ENCODE results near the gene IFNL2.

Gene IFNL2

DNA sequence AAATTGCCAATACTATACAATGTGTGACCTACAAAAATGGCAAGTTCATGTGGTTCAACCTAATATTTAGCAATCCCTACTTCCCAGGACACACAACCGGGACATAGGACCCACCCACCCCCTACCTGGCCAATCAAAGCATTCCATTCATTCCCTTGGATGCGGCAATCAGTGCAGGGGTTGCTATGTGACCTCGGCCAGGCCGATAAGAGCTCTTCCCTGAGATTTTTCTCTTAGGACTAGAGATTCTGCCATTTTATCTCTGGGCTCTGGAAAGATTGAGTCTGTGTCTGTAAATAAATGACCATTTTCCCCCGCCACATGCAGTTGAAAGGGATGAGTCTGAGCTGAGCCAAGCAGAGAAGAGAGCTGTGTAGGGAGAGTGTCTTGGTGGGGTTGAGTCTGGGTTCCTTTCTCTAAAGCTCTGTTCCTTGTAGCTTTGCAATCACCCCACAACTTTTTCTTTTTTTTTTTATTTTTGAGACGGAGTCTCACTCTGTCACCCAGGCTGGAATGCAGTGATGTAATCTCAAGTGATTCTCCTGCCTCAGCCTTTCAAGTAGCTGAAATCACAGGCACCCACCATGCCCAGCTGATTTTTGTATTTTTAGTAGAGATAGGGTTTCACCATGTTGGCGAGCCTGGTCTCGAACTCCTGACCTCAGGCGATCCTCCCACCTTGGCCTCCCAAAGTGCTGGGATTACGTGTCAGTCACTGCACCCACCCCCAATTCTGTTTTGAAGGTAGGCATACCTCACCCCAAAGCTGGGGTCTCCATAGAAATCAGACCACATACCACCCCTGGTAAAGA lies 35.4 kb downstream of the IFNL2 start:
- TF ChIP-seq EP300 (IDR thresholded peaks at IDR 0.05; ENCODE audit: borderline replicate concordance) (no peak), TAF1 (IDR thresholded peaks at IDR 0.05; ENCODE audit: low read depth) (no peak), YY1 (IDR thresholded peaks at IDR 0.05; ENCODE audit: low read depth) (no peak), ZBTB7A (IDR thresholded peaks at IDR 0.05; ENCODE audit: low read depth) (no peak), RAD21 (IDR thresholded peaks at IDR 0.05; ENCODE audit: low read depth) (no peak), USF1 (IDR thresholded peaks at IDR 0.05) (no peak), TCF12 (IDR thresholded peaks at IDR 0.05; ENCODE audit: low read depth) (no peak), CREB1 (IDR thresholded peaks at IDR 0.05; ENCODE audit: low read depth) (no peak), TEAD4 (IDR thresholded peaks at IDR 0.05) (no peak), EGR1 (IDR thresholded peaks at IDR 0.05) (no peak), NFIC (IDR thresholded peaks at IDR 0.05) (no peak), REST (IDR thresholded peaks at IDR 0.05; ENCODE audit: low read depth) (no peak), CEBPB (IDR thresholded peaks at IDR 0.05) (no peak), FOXM1 (IDR thresholded peaks at IDR 0.05; ENCODE audit: borderline replicate concordance, low read depth) (no peak)
- TF ChIP-seq, protein P1, sequence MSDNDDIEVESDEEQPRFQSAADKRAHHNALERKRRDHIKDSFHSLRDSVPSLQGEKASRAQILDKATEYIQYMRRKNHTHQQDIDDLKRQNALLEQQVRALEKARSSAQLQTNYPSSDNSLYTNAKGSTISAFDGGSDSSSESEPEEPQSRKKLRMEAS (IDR thresholded peaks at IDR 0.05): no peak

- TF ChIP-seq FOXM1 (IDR thresholded peaks at IDR 0.05; ENCODE audit: borderline replicate concordance, low read depth): no peak
- no peak for TF ChIP-seq RAD21 (IDR thresholded peaks at IDR 0.05; ENCODE audit: low read depth)
- TF ChIP-seq CEBPB (IDR thresholded peaks at IDR 0.05): no peak
- TF ChIP-seq USF1 (IDR thresholded peaks at IDR 0.05): no peak
- TF ChIP-seq, protein P1 (IDR thresholded peaks at IDR 0.05): no peak
Observed at GRCh38 chr19:39304185-39304513, 36.0 kb downstream of the IFNL2 start.

DNA sequence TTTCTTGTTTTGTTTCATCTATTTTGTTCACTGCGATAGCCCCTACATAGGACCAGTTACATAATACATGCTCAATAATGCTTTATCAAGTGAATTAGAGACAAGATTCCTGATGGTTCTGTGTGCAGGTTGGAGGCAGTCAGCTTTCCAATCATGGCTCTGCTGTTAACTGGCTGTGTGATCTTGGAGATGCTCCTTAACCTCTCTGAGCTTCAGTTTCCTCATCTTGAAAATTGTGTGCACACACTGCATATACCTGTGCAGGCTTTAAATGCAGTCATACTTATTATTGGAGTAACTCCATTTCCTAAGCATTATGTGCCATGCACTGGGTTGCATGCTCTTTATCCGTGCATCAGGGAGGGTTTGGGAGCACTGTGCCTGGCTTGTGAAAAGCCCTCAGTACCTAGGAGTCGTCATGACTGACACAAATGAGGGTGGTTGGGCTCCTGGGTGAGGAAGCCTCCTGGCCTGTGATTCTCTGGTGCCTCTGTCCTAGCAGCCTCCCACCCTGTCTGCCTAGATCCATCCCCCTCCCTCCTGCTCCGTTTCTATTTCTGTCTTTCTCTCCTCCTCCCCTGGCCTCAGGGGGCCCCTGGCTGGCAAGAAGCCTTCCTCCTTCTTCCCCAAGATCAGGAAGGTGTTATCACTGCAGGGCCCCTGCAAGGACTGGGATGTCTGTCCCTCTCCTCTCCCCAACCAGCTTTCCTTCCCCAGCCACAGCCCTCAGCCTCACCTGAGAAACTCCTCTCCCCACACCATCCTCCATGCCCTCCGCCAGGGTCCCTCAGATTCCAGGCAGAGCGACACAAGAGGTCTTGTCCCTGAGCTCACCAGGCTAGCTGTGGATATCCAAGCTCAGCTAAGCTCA lies 36.7 kb downstream of the IFNL2 start:
- TF ChIP-seq EP300 (IDR thresholded peaks at IDR 0.05; ENCODE audit: borderline replicate concordance): no peak

GRCh38 chr19:39306075-39306474 lies 37.9 kb downstream of the IFNL2 start:
- no peak for TF ChIP-seq USF1 (IDR thresholded peaks at IDR 0.05)
- TF ChIP-seq, protein P1 (IDR thresholded peaks at IDR 0.05): no peak
- TF ChIP-seq EGR1 (IDR thresholded peaks at IDR 0.05): no peak
- TF ChIP-seq ZBTB7A (IDR thresholded peaks at IDR 0.05; ENCODE audit: low read depth): no peak
- TF ChIP-seq RAD21 (IDR thresholded peaks at IDR 0.05; ENCODE audit: low read depth): no peak
- no peak for TF ChIP-seq CEBPB (IDR thresholded peaks at IDR 0.05)
- no peak for TF ChIP-seq YY1 (IDR thresholded peaks at IDR 0.05; ENCODE audit: low read depth)
- TF ChIP-seq EP300 (IDR thresholded peaks at IDR 0.05; ENCODE audit: borderline replicate concordance): no peak
- no peak for TF ChIP-seq TAF1 (IDR thresholded peaks at IDR 0.05; ENCODE audit: low read depth)
- no peak for TF ChIP-seq FOXM1 (IDR thresholded peaks at IDR 0.05; ENCODE audit: borderline replicate concordance, low read depth)

DNA sequence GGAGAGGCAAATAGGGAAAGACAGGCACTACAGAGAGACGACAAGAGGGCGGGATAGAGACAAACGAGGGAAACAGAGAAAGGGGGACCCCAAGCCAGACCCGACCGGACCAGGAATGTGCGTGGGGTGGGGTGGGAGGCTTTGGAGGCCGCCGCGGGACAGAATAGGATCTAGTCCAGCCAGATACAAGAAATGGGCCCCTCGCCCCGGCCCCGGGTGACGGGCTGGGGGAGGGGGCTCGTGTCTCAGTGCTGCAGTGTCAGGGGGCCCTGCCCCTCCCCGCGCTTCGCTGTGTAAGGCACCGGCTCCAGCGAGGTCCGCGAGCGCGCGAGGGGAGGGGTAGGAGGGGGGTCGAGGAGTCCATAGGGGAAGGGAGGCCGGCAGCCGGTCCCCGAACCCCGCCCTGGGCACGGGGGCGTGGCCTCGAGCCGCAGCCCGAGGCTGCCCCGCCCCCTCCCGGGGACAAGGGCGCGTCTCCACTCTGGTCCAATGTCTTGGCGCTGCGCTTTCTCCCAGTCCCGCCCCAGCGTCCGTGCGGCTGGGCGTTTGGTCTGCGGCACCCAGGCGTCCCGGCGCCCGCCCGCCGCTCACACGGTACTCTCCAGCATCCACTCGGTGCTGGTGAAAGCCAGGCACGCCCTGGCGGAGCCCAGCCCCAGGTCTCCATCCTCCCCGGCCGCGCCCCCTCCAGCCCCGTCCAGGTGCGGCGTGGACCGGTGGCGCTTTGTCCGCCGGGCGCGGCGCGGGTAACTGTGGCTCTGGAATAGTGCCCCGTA lies 39.0 kb downstream of the IFNL2 start:
- TF ChIP-seq EP300 (IDR thresholded peaks at IDR 0.05; ENCODE audit: borderline replicate concordance) (no peak), FOXM1 (IDR thresholded peaks at IDR 0.05; ENCODE audit: borderline replicate concordance, low read depth) (no peak), RAD21 (IDR thresholded peaks at IDR 0.05; ENCODE audit: low read depth) (no peak), ZBTB7A (IDR thresholded peaks at IDR 0.05; ENCODE audit: low read depth) (peak; percentile 80), TAF1 (IDR thresholded peaks at IDR 0.05; ENCODE audit: low read depth) (0 out of 2 replicates have a peak, but pooled peaks have one; percentile 27), YY1 (IDR thresholded peaks at IDR 0.05; ENCODE audit: low read depth) (no peak), CEBPB (IDR thresholded peaks at IDR 0.05) (no peak)
- TF ChIP-seq, protein P1 (IDR thresholded peaks at IDR 0.05): peak; percentile 27; the same call in 1 of the 2 replicates

Data from Ishikawa (cell line).